ENCODE results near the gene TAL1.
A peak's percentile ranks its signal among the peaks of the same experiment; 100 is the strongest.

The TAL1 gene

GRCh38 chr1:47226121-47226838, 5.7 kb downstream of the TAL1 start:
- Mint-ChIP-seq H3K9me3 (no peaks in the 10 kb centered on the region), H3K4me3 (peak overlapping the region; percentile 62), H3K36me3 (ENCODE audit: low read depth) (peaks cover 1% of the 10 kb centered on the region), H3K27me3 (peaks cover 63% of the 10 kb centered on the region), H3K4me1 (ENCODE audit: low read depth) (peaks cover 35% of the 10 kb centered on the region), H3K27ac (peak overlapping the region; percentile 47)
- intact Hi-C loops (cut with micrococcal nuclease): no loop called here

- intact Hi-C loops (cut with micrococcal nuclease): no loop called here
- H3K27me3 Mint-ChIP-seq: peaks cover 61% of the 10 kb centered on the region
- no peaks in the 10 kb centered on the region for H3K9me3 Mint-ChIP-seq
- no peaks in the 10 kb centered on the region for H3K36me3 Mint-ChIP-seq (ENCODE audit: low read depth)
- H3K4me1 Mint-ChIP-seq (ENCODE audit: low read depth): peaks cover 33% of the 10 kb centered on the region
- peak overlapping the region; percentile 47 for H3K27ac Mint-ChIP-seq
- peak overlapping the region; percentile 62 for H3K4me3 Mint-ChIP-seq
Observed at GRCh38 chr1:47225430-47226100, 6.5 kb downstream of the TAL1 start.

- Mint-ChIP-seq H3K4me1 (ENCODE audit: low read depth) (peaks cover 33% of the 10 kb centered on the region), H3K27me3 (peaks cover 56% of the 10 kb centered on the region)
- intact Hi-C loops (cut with micrococcal nuclease): no loop called here
Observed at GRCh38 chr1:47224676-47225399, 7.2 kb downstream of the TAL1 start.

GRCh38 chr1:47223921-47224675, 7.9 kb downstream of the TAL1 start:
- H3K4me1 Mint-ChIP-seq (ENCODE audit: low read depth): peaks cover 28% of the 10 kb centered on the region
- no peak overlapping the region for H3K27ac Mint-ChIP-seq
- H3K27me3 Mint-ChIP-seq: peaks cover 49% of the 10 kb centered on the region
- no peaks in the 10 kb centered on the region for H3K9me3 Mint-ChIP-seq
- H3K36me3 Mint-ChIP-seq (ENCODE audit: low read depth): no peaks in the 10 kb centered on the region
- intact Hi-C loops (cut with micrococcal nuclease): no loop called here
- H3K4me3 Mint-ChIP-seq: no peak overlapping the region

More at GRCh38 chr1:47224676-47225399, 7.2 kb downstream of the TAL1 start:
- Mint-ChIP-seq H3K9me3 (no peaks in the 10 kb centered on the region), H3K27ac (no peak overlapping the region), H3K36me3 (ENCODE audit: low read depth) (no peaks in the 10 kb centered on the region), H3K4me3 (no peak overlapping the region)

- no peaks in the 10 kb centered on the region for H3K9me3 Mint-ChIP-seq
- H3K4me1 Mint-ChIP-seq (ENCODE audit: low read depth): peaks cover 23% of the 10 kb centered on the region
- intact Hi-C loops (cut with micrococcal nuclease): no loop called here
- H3K36me3 Mint-ChIP-seq (ENCODE audit: low read depth): no peaks in the 10 kb centered on the region
- H3K27ac Mint-ChIP-seq: no peak overlapping the region
- no peak overlapping the region for H3K4me3 Mint-ChIP-seq
- H3K27me3 Mint-ChIP-seq: peaks cover 41% of the 10 kb centered on the region
Observed at GRCh38 chr1:47223174-47223920, 8.7 kb downstream of the TAL1 start.

- no peak overlapping the region for H3K4me3 Mint-ChIP-seq
- H3K9me3 Mint-ChIP-seq: no peaks in the 10 kb centered on the region
- no peaks in the 10 kb centered on the region for H3K36me3 Mint-ChIP-seq (ENCODE audit: low read depth)
- H3K27me3 Mint-ChIP-seq: peaks cover 33% of the 10 kb centered on the region
- peaks cover 23% of the 10 kb centered on the region for H3K4me1 Mint-ChIP-seq (ENCODE audit: low read depth)
- H3K27ac Mint-ChIP-seq: no peak overlapping the region
- intact Hi-C loops (cut with micrococcal nuclease): no loop called here
Observed at GRCh38 chr1:47222476-47222875, 9.5 kb downstream of the TAL1 start.

- Mint-ChIP-seq H3K4me1 (ENCODE audit: low read depth) (peaks cover 25% of the 10 kb centered on the region), H3K36me3 (ENCODE audit: low read depth) (no peaks in the 10 kb centered on the region), H3K27ac (no peak overlapping the region), H3K27me3 (peaks cover 16% of the 10 kb centered on the region), H3K4me3 (no peak overlapping the region), H3K9me3 (no peaks in the 10 kb centered on the region)
- intact Hi-C loops (cut with micrococcal nuclease): no loop called here
Observed at GRCh38 chr1:47219590-47220220, 12.3 kb downstream of the TAL1 start.

GRCh38 chr1:47219001-47219400, 13.0 kb downstream of the TAL1 start:
- intact Hi-C loops (cut with micrococcal nuclease): no loop called here
- Mint-ChIP-seq H3K36me3 (ENCODE audit: low read depth) (no peaks in the 10 kb centered on the region), H3K27ac (no peak overlapping the region)

GRCh38 chr1:47216278-47217059, 15.6 kb downstream of the TAL1 start:
- intact Hi-C loops (cut with micrococcal nuclease): no loop called here
- peaks cover 10% of the 10 kb centered on the region for H3K27me3 Mint-ChIP-seq
- no peaks in the 10 kb centered on the region for H3K9me3 Mint-ChIP-seq
- H3K36me3 Mint-ChIP-seq (ENCODE audit: low read depth): no peaks in the 10 kb centered on the region
- no peak overlapping the region for H3K4me3 Mint-ChIP-seq
- no peak overlapping the region for H3K27ac Mint-ChIP-seq
- H3K4me1 Mint-ChIP-seq (ENCODE audit: low read depth): peaks cover 25% of the 10 kb centered on the region

More at GRCh38 chr1:47219001-47219400, 13.0 kb downstream of the TAL1 start:
- Mint-ChIP-seq H3K4me1 (ENCODE audit: low read depth) (peaks cover 25% of the 10 kb centered on the region), H3K4me3 (no peak overlapping the region), H3K9me3 (no peaks in the 10 kb centered on the region), H3K27me3 (peaks cover 16% of the 10 kb centered on the region)

GRCh38 chr1:47215713-47216112, 16.3 kb downstream of the TAL1 start:
- Mint-ChIP-seq H3K9me3 (no peaks in the 10 kb centered on the region), H3K4me3 (no peak overlapping the region), H3K27me3 (peaks cover 7% of the 10 kb centered on the region), H3K27ac (peak overlapping the region; percentile 15), H3K4me1 (ENCODE audit: low read depth) (peaks cover 23% of the 10 kb centered on the region), H3K36me3 (ENCODE audit: low read depth) (no peaks in the 10 kb centered on the region)
- intact Hi-C loops (cut with micrococcal nuclease): no loop called here

GRCh38 chr1:47214549-47214948, 17.5 kb downstream of the TAL1 start:
- H3K36me3 Mint-ChIP-seq (ENCODE audit: low read depth): no peaks in the 10 kb centered on the region
- no peaks in the 10 kb centered on the region for H3K9me3 Mint-ChIP-seq
- H3K27ac Mint-ChIP-seq: no peak overlapping the region
- peaks cover 7% of the 10 kb centered on the region for H3K27me3 Mint-ChIP-seq
- peaks cover 21% of the 10 kb centered on the region for H3K4me1 Mint-ChIP-seq (ENCODE audit: low read depth)
- intact Hi-C loops (cut with micrococcal nuclease): no loop called here
- no peak overlapping the region for H3K4me3 Mint-ChIP-seq

GRCh38 chr1:47213230-47213963, 18.6 kb downstream of the TAL1 start:
- no peaks in the 10 kb centered on the region for H3K9me3 Mint-ChIP-seq
- intact Hi-C loops (cut with micrococcal nuclease): no loop called here
- peaks cover 21% of the 10 kb centered on the region for H3K4me1 Mint-ChIP-seq (ENCODE audit: low read depth)
- H3K27ac Mint-ChIP-seq: no peak overlapping the region
- H3K36me3 Mint-ChIP-seq (ENCODE audit: low read depth): no peaks in the 10 kb centered on the region
- H3K4me3 Mint-ChIP-seq: no peak overlapping the region
- H3K27me3 Mint-ChIP-seq: peaks cover 15% of the 10 kb centered on the region

Measured in dendritic cell treated with granulocyte-macrophage colony-stimulating factor and Interleukin-4, amounts not matched to agents 40 ng/mL and 50 ng/mL, for 4 days (primary cell).